Endothelial cell of umbilical vein (primary cell): ENCODE data around the gene SCNN1B. TPM values are rescaled to one million over a fixed set of nuclear protein-coding genes. Genes with fewer than 3 reads are reported as not detected.

ENCODE experiments used
- BruUV-seq: library from RNA; stranded (reverse); fragments of 400-500 nt; replicated peaks from 2 replicates; lab custom pipeline; 2021; lab: Mats Ljungman, UMichigan
- CTCF ChIA-PET: fragments of 300-600, 350-600 bp; sonication (Branson Sonifier 250); formaldehyde crosslinking; loops from one replicate; lab custom pipeline; 2021; ENCODE audit warnings: antibody characterized with exemption, inconsistent platforms; lab: Charles Lee
- POLR2A ChIA-PET: fragments of 300-600, 350-600 bp; sonication (Branson Sonifier 250); formaldehyde crosslinking; loops from one replicate; lab custom pipeline; 2021; ENCODE audit warnings: antibody characterized with exemption, inconsistent platforms; lab: Charles Lee
- DNase-seq: peaks from one replicate; pipeline ENCODE4 v3.0.0-alpha.2; 2011; ENCODE audit warnings: low read depth, low spot score
- FAIRE-seq: peaks from 2 replicates; lab custom pipeline; 2011; peaks lifted over from hg19 to GRCh38; lab: Jason Lieb, UNC
- H2AFZ ChIP-seq: 2 replicates; pipeline ENCODE4 v1.6.0; 2012; ENCODE audit warnings: low read depth, low read length, control low read depth, inconsistent platforms
- H3K27ac ChIP-seq: 2 replicates; pipeline ENCODE4 v1.5.1; 2011; ENCODE audit warnings: low read depth, mild to moderate bottlenecking, control low read depth, low read length, moderate library complexity; ENCODE audit not compliant: insufficient read depth
- H3K27me3 ChIP-seq, 2 experiments: 2 replicates each; pipeline versions ENCODE4 v1.6.0 to v1.6.1; 2011; ENCODE audit warnings: low read length in 2 of 2, mixed read lengths in 1 of 2; ENCODE audit not compliant: control insufficient read depth in 2 of 2, insufficient read depth in 2 of 2
- H3K36me3 ChIP-seq, 2 experiments: 2 replicates in 1 of 2; 3 replicates in 1 of 2; pipeline ENCODE4 v1.5.1; 2011; ENCODE audit warnings: low read length in 2 of 2, mild to moderate bottlenecking in 1 of 2, moderate library complexity in 1 of 2; ENCODE audit not compliant: control insufficient read depth in 2 of 2, insufficient read depth in 2 of 2; ENCODE audit errors: extremely low read depth in 1 of 2
- H3K4me1 ChIP-seq: 3 replicates; pipeline ENCODE4 v1.5.1; 2011; ENCODE audit warnings: mild to moderate bottlenecking, low read length; ENCODE audit not compliant: control insufficient read depth, insufficient read depth; ENCODE audit errors: extremely low read depth
- H3K4me2 ChIP-seq: 2 replicates; pipeline ENCODE4 v1.6.1; 2011; ENCODE audit warnings: low read length, control low read depth, mixed read lengths; ENCODE audit not compliant: insufficient read depth
- H3K4me3 ChIP-seq, 3 experiments: fragments of 200-600 bp in 1 of 3; sonication (generic), shearing (Covaris generic) in 1 of 3; replicated peaks in 1 of 3; 2 replicates each; pipeline ENCODE4 v1.5.1; 2011 to 2016; ENCODE audit warnings: control low read depth in 3 of 3, low read length in 3 of 3, mild to moderate bottlenecking in 2 of 3, inconsistent platforms in 1 of 3, low read depth in 1 of 3, moderate library complexity in 1 of 3; ENCODE audit not compliant: insufficient read depth in 1 of 3
- H3K79me2 ChIP-seq: 2 replicates; pipeline ENCODE4 v1.6.0; 2012; ENCODE audit warnings: low read length, inconsistent platforms; ENCODE audit not compliant: control insufficient read depth, insufficient read depth
- H3K9ac ChIP-seq: replicated peaks from 2 replicates; pipeline ENCODE3; 2011; ENCODE audit warnings: low read length, control low read depth; ENCODE audit not compliant: insufficient read depth; ENCODE audit errors: extremely low read depth
- H3K9me1 ChIP-seq: replicated peaks from 3 replicates; pipeline ENCODE4 v1.6.0; 2011; ENCODE audit warnings: mild to moderate bottlenecking, low read length; ENCODE audit not compliant: control insufficient read depth, insufficient read depth; ENCODE audit errors: extremely low read depth
- H3K9me3 ChIP-seq: replicated peaks from 2 replicates; pipeline ENCODE4 v1.5.1; 2012; ENCODE audit warnings: low read length, inconsistent platforms; ENCODE audit not compliant: control insufficient read depth, insufficient read depth
- H4K20me1 ChIP-seq: replicated peaks from 2 replicates; pipeline ENCODE3; 2011; ENCODE audit warnings: mild to moderate bottlenecking, low read length; ENCODE audit not compliant: control insufficient read depth, insufficient read depth; ENCODE audit errors: extremely low read depth
- EZH2 ChIP-seq: IDR thresholded peaks from 2 replicates; pipeline ENCODE4 v1.6.1; 2012; ENCODE audit warnings: borderline replicate concordance, low read depth, mild to moderate bottlenecking, moderate library complexity, low read length, inconsistent platforms; ENCODE audit not compliant: severe bottlenecking
- FOS ChIP-seq: IDR thresholded peaks from 2 replicates; pipeline ENCODE4 v1.6.1; 2011; ENCODE audit warnings: mild to moderate bottlenecking, low read length, moderate library complexity, borderline replicate concordance; ENCODE audit not compliant: insufficient read depth
- JUN ChIP-seq: IDR thresholded peaks from 2 replicates; pipeline ENCODE4 v1.6.1; 2011; ENCODE audit warnings: borderline replicate concordance, low read depth; ENCODE audit not compliant: insufficient read length, insufficient read depth
- POLR2A ChIP-seq: IDR thresholded peaks from 2 replicates; pipeline ENCODE4 v1.6.1; 2012; ENCODE audit warnings: low read depth, mild to moderate bottlenecking, control low read depth, low read length
- dilution Hi-C: fragments of 300-500 bp; cut with MboI; formaldehyde crosslinking; loops from one replicate; pipeline ENCODE4 v1.15.0; 2019; ENCODE audit warnings: low sequenced_read_pairs; ENCODE audit not compliant: extremely low pct_ligation_motif_present
- intact Hi-C: fragments of 100-400 bp; cut with micrococcal nuclease; formaldehyde crosslinking; loops from one replicate; pipeline ENCODE4 v1.10.0; 2022
- polyA plus RNA-seq, 4 experiments: library from polyadenylated mRNA; depleted of rRNA in 3 of 4; stranded (reverse) in 3 of 4; unstranded in 1 of 4; fragments of >200 nt; gene quantifications; 2 replicates each; pipeline versions ENCODE4 v1.2.1 to v1.2.3, GENCODE V29; 2011 to 2012; ENCODE audit warnings: missing spikeins in 1 of 4
- total RNA-seq: library from RNA; stranded (reverse); gene quantifications from 2 replicates; pipeline ENCODE4 v1.2.3, GENCODE V29; 2021
- TF ChIP-seq, protein P1 (sequence below), 2 donors: IDR thresholded peaks; 1 replicate in 1 of 2; 2 replicates in 1 of 2; pipeline ENCODE4 v1.5.1; 2011; ENCODE audit warnings: low read length in 2 of 2, mild to moderate bottlenecking in 2 of 2, moderate library complexity in 2 of 2, control low read depth in 1 of 2, inconsistent platforms in 1 of 2, low read depth in 1 of 2; ENCODE audit not compliant: insufficient read depth in 1 of 2; ENCODE audit errors: extremely low read depth in 1 of 2

The SCNN1B gene
- total and polyA plus RNA-seq, 2 donors (not counting 3 experiments of a cell fraction or from before 2014, with no cell fraction given), result not detected

- BruUV-seq, result no TSS peak
- dilution Hi-C loops, result no loop called here
- POLR2A ChIA-PET, result no interaction called here
- Histone ChIP-seq H3K36me3 (peaks cover 14 to 15% of the 10 kb centered on the region in 2 experiments), H3K4me2 (no peak overlapping the region), H3K27ac (no peak overlapping the region), H3K4me1 (peaks cover 3% of the 10 kb centered on the region), H3K4me3 (no peak overlapping the region), H2AFZ (no peak overlapping the region), H3K9me1 (no peaks in the 10 kb centered on the region), H3K9me3 (no peaks in the 10 kb centered on the region), H3K9ac (no peak overlapping the region), H3K27me3 (no peaks in the 10 kb centered on the region), H3K79me2 (no peaks in the 10 kb centered on the region), H4K20me1 (no peaks in the 10 kb centered on the region)
- CTCF ChIA-PET, result interaction anchor here (0.6 to 1.8 kb wide), 3 partner anchors 14 to 30 kb away, joined by 3 to 5 read pairs (median 3); no protein-coding TSS in a partner anchor
- no peak for DNase-seq
- intact Hi-C loops, result no loop called here
- no peak for TF ChIP-seq POLR2A
- FAIRE-seq, result no peak
Measured at GRCh38 chr16:23406024-23406423, 103.9 kb downstream of the SCNN1B start.

- Histone ChIP-seq H3K79me2 (no peaks in the 10 kb centered on the region), H3K9ac (no peak overlapping the region), H3K9me3 (no peaks in the 10 kb centered on the region), H3K27me3 (no peaks in the 10 kb centered on the region), H3K4me3 (no peak overlapping the region), H3K4me1 (peaks cover 3% of the 10 kb centered on the region), H3K9me1 (no peaks in the 10 kb centered on the region), H2AFZ (no peak overlapping the region), H3K27ac (no peak overlapping the region), H4K20me1 (no peaks in the 10 kb centered on the region), H3K36me3 (peaks cover 12% of the 10 kb centered on the region in 2 experiments), H3K4me2 (no peak overlapping the region)
- no peak for TF ChIP-seq JUN
- no peak for TF ChIP-seq EZH2
- TF ChIP-seq, protein P1, sequence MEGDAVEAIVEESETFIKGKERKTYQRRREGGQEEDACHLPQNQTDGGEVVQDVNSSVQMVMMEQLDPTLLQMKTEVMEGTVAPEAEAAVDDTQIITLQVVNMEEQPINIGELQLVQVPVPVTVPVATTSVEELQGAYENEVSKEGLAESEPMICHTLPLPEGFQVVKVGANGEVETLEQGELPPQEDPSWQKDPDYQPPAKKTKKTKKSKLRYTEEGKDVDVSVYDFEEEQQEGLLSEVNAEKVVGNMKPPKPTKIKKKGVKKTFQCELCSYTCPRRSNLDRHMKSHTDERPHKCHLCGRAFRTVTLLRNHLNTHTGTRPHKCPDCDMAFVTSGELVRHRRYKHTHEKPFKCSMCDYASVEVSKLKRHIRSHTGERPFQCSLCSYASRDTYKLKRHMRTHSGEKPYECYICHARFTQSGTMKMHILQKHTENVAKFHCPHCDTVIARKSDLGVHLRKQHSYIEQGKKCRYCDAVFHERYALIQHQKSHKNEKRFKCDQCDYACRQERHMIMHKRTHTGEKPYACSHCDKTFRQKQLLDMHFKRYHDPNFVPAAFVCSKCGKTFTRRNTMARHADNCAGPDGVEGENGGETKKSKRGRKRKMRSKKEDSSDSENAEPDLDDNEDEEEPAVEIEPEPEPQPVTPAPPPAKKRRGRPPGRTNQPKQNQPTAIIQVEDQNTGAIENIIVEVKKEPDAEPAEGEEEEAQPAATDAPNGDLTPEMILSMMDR (IDR thresholded peaks at IDR 0.05; ENCODE audit: extremely low read depth in 1 of 2, insufficient read depth in 1 of 2, low read depth in 1 of 2, low read length in 2 of 2), result no peak
- no peak for TF ChIP-seq FOS
- no peak for DNase-seq
- no TSS peak for BruUV-seq
- CTCF ChIA-PET, result interaction anchor here (1.8 kb wide), 1 partner anchor 29 kb away, joined by 5 read pairs; no protein-coding TSS in a partner anchor
- intact Hi-C loops, result no loop called here
- POLR2A ChIA-PET, result no interaction called here
- no peak for FAIRE-seq
- dilution Hi-C loops, result no loop called here
Measured at GRCh38 chr16:23406546-23407240, 104.6 kb downstream of the SCNN1B start.
